ENCODE data around the gene ANKRD52.
"Not testable (repeated sequence)": the region's sequence is repeated elsewhere in the genome, so short reads cannot be mapped to it uniquely, and the experiment has no call there.

ANKRD52 gene

DNA sequence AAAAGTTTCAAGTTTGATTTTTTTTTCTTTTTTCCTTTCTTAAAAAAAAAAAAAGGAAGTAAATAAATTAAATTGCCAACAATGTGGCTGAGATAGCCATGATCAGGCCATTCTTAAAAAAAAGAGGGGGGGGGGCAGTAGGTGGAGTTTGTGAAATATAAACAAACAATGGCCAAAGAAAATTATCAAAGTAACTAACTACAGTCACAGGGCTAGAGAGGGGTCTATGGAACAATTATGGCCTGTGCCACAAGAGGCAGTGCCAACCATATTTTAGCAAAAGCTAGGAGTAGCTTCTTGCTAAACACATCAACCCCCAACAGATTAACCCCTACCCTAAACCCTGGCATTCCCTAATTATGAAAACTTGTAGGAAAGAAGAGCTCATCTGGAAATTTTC, 52.7 kb downstream of the ANKRD52 start:
- no peak for DNase-seq

- no peak for DNase-seq
Observed at GRCh38 chr12:56204275-56204674, 53.9 kb downstream of the ANKRD52 start.

GRCh38 chr12:56202838-56203237, 55.3 kb downstream of the ANKRD52 start:
- DNase-seq: no peak

DNA sequence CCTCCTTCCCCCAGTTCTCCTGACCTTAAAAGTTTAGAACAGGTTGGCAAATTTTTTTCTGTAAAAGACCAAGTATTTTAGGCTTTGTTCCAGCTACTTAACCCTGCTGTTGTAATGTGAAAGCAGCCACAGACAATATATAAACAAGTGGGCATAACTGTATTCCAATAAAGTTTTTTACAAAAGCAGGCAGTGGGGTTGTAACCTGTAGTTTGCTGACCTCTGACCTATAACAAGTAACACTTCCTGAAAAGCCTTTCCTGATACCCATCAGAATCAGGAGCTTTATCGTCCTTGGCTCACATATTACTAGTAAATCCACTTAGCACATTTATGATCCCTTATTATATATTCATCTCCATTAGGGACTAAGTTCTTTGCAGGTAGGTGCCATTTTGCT, 55.8 kb downstream of the ANKRD52 start:
- DNase-seq: no peak

GRCh38 chr12:56198836-56199235, 59.3 kb downstream of the ANKRD52 start:
- no peak for DNase-seq

- DNase-seq: no peak
Observed at GRCh38 chr12:56197921-56198635, 60.1 kb downstream of the ANKRD52 start.

DNA sequence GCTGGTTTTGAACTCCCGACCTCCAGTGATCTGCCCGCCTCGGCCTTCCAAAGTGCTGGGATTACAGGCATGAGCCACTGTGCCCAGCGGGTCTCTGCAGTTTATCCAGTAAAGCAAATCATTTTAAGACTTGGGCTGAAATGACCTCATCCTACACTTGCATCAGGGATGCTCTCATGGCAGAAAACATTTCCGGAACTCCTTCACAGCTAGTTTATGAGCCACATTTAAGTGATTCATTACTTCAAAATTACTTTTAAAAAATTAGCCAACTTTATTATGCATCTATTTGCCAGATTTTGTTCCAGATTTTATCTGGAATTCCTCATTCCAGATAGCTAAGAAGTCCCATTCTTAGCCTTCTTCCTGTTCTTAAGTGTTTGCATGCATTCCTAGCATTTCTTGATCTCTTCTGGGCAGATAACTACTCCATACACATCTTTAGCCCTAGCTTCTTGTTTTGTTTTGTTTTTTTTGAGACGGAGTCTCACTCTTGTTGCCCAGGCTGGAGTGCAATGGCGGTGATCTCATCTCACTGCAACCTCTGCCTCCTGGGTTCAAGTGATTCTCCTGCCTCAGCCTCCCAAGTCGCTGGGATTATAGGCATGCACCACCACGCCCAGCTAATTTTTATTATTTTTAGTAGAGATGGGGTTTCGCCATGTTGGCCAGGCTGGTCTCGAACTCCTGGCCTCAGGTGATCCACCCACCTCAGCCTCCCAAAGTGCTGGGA, 61.2 kb downstream of the ANKRD52 start:
- DNase-seq: not testable (repeated sequence)

DNA sequence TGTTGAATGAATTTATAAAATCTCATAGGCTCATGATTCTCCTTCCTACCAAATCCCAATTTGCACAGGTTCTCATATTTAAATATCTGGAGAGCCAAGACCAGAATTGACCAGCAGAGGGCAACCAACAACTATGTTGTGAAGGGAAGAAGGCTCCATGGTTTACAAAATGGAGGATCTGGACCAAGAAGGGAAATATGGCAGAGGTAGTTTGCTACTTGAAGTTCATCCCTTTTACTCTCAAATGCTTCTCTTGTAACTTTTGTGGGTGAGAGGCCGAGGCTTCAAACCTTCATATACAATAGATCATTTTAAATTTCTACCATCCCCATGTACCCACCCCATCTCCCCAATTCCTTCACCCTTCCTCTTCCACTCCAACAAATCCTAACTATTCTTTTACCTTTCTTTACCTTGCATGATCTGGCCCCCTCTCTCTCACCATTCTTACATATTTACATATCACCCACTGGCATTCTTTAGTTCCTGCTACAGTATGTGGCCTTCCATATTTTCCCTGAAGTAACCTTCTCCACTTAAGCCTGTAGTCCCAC, 65.1 kb downstream of the ANKRD52 start:
- DNase-seq: peak; percentile 78 to 90

GRCh38 chr12:56192582-56192981, 65.6 kb downstream of the ANKRD52 start:
- DNase-seq: no peak

GRCh38 chr12:56190695-56191155, 67.5 kb downstream of the ANKRD52 start:
- DNase-seq: no peak

DNA sequence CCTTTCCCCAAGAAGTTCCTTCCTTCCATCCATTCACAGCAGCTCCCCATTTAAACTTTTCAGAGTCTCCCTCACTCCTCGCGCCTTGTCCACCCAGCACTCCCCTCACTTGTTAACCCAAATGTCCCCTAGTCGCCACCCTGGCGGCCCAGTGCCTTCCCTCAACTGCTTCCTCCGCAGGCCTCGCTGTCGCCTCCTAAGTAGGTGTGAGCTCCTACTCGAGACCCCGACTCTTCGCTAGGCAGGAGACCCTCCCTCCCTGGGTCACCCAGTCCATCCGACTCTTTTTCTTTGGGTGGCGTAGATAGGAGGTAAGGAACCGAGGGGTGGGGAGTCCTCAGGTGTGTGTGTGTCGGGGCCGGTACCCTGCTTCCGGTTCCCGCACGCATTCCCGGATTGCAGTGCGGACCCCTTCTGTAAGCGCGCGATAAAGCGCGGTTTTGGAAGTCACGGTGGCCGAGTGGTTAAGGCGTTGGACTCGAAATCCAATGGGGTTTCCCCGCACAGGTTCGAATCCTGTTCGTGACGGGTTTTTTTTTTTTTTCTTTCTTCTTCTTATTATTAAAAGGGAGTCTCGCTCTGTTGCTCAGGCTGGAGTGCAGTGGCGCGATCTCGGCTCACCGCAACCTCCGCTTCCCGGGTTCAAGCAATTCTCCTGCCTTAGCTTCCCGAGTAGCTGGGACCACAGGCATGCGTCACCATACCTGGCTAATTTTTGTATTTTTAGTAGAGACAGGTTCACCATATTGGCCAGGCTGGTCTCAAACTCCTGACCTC, 68.1 kb downstream of the ANKRD52 start:
- peak; percentile 75 to 93 for DNase-seq

DNA sequence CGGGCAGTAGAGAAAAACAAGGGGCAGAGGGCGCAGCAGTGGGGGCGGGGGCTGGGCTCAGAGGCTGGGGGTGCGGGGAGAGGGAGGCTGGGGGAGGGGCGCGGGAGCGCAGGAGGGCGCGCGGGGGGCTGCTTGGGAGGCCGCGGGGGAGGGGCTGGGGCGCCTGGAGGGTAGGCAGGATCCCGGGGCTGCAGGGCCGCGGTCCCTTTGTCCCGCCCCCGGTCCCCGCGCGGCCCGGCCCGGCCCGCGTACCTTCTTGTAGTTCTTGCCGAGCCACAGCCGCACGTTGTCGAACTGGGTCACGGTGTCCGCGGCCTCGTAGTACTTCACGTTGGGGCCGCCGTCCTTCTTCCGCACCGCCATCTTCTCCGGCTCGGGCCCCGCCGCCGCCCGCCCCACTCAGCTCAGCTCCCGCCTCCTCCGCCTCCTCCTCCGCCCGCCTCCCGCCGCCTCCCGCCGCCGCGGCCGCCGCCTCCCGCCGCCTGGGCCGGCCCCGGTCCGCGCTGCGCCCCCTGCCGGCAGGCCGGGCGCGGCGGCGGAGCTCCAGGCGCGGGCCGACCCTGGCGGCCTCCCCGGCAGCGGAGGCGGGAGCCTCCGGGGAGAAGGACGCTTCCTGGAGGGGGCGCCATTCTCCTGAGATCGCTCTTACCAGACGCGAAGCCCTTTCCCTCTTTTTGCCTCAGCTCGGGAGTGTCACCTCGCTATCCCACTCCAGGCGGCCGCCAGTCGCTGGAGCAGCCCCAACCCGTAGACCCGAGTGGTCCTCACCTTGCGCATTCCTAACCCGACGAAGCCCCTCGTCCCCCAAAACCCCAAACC, 68.9 kb downstream of the ANKRD52 start, which contains the start of gene SMARCC2:
Gene SMARCC2, minus strand, starts transcription at position 385 of the 819 bp plus-strand sequence. Its CDS starts 22 bp downstream, at position 363.
- DNase-seq: peak; percentile 49 to 88

DNA sequence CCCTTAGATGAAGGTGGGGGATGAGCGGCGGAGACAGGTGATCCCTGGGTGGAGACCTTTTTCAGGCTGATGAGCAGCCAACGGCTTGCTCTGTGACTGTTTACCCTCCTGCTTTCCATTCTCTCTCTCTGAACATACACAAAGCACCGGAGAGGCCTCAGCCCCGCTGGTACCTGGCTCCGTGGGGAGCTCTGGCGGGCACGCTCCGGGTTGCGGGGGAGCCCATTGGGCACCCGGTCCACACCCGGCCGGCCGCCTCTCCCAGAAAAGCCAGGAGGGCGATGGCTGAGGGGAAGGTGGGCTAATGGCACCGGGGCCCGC, 69.4 kb downstream of the ANKRD52 start:
- DNase-seq: no peak

DNA sequence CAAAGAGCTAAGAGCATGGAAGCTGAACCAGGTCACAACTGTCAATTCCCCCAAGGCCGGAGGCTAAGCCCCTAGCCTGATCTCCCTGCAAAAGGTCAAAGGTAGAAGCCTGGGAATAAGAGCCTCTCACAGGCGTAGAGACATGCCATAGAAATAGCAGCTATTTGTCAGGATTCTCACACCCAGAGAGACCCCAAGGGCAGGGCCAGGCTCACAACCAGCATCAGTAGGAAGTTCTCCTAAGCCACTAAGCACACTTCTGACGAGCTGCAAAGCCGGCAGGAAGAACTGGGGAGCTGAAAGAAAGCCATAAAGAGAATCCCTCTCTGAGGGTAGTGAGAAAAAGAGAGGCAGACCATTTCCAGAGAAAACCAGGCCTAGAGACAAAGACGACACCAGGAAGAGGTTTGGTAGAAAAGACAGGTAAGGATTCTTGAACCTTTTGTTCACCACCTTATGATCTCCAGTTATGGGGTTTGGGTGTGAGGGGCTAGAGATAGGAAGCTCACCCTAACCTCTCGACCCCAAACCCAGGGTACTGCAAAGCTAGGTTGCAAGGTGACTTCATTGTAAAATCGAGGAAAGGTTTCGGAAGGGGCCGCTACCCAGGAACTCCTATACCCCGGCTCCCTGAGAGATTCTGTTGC, 69.9 kb downstream of the ANKRD52 start:
- DNase-seq: no peak
